OCI-LY7 (cell line): ENCODE measurements around the gene SV2C. TPM values are rescaled to one million over a fixed set of nuclear protein-coding genes. Genes with fewer than 3 reads are reported as not detected.

Experiments
- BruUV-seq: library from RNA; stranded (reverse); fragments of 400-500 nt; replicated peaks from 2 replicates; lab custom pipeline; 2021; lab: Mats Ljungman, UMichigan
- CTCF ChIA-PET: fragments of 300-600 bp; sonication (Branson Sonifier 250); formaldehyde crosslinking; loops from one replicate; lab custom pipeline; 2022; ENCODE audit warnings: antibody characterized with exemption; ENCODE audit not compliant: unreplicated experiment; lab: Charles Lee
- POLR2A ChIA-PET: fragments of 300-600 bp; sonication (Branson Sonifier 250); formaldehyde crosslinking; loops from one replicate; lab custom pipeline; 2022; ENCODE audit warnings: antibody characterized with exemption; lab: Charles Lee
- DNase-seq: peaks from one replicate; pipeline ENCODE4 v3.0.0-alpha.2; 2015; ENCODE audit warnings: low spot score
- H2AFZ ChIP-seq: fragments of 200-600 bp; sonication (generic), shearing (Covaris generic); 2 replicates; pipeline ENCODE4 v1.6.1; 2014; ENCODE audit warnings: mild to moderate bottlenecking, antibody characterized with exemption, low read length, moderate library complexity
- H3K27ac ChIP-seq: fragments of 200-600 bp; sonication (generic); 2 replicates; pipeline ENCODE4 v1.5.1; 2014; ENCODE audit warnings: mixed run types, low read depth, mild to moderate bottlenecking, moderate library complexity, low read length, inconsistent platforms; ENCODE audit not compliant: poor library complexity, severe bottlenecking
- H3K36me3 ChIP-seq: fragments of 200-600 bp; sonication (generic); 2 replicates; pipeline ENCODE4 v1.6.1; 2014; ENCODE audit warnings: mild to moderate bottlenecking, antibody characterized with exemption, low read length, moderate library complexity, mixed read lengths; ENCODE audit not compliant: insufficient read depth
- H3K4me1 ChIP-seq: fragments of 200-600 bp; sonication (generic); 2 replicates; pipeline ENCODE4 v1.5.1; 2014; ENCODE audit warnings: mild to moderate bottlenecking, low read length; ENCODE audit not compliant: insufficient read depth, poor library complexity, severe bottlenecking
- H3K4me2 ChIP-seq: fragments of 200-600 bp; sonication (generic); 2 replicates; pipeline ENCODE4 v1.6.1; 2014; ENCODE audit warnings: mild to moderate bottlenecking, low read length
- H3K4me3 ChIP-seq: fragments of 200-600 bp; sonication (generic); 2 replicates; pipeline ENCODE4 v1.5.1; 2014; ENCODE audit warnings: mild to moderate bottlenecking, low read depth, low read length; ENCODE audit not compliant: poor library complexity, severe bottlenecking
- H3K79me2 ChIP-seq: fragments of 200-600 bp; sonication (generic); 2 replicates; pipeline ENCODE4 v1.6.1; 2016; ENCODE audit warnings: low read depth, mild to moderate bottlenecking, low read length, moderate library complexity, mixed read lengths; ENCODE audit not compliant: insufficient read depth
- H3K9me2 ChIP-seq: fragments of 200-600 bp; sonication (generic); 2 replicates; pipeline ENCODE4 v1.6.1; 2016; ENCODE audit warnings: mild to moderate bottlenecking, low read length, mixed read lengths; ENCODE audit not compliant: insufficient read depth
- H3K9me3 ChIP-seq: fragments of 200-600 bp; sonication (generic); 2 replicates; pipeline ENCODE4 v1.6.1; 2014; ENCODE audit warnings: mild to moderate bottlenecking, mixed run types, low read length, mixed read lengths
- H4K20me1 ChIP-seq: fragments of 200-600 bp; sonication (generic); 2 replicates; pipeline ENCODE4 v1.6.1; 2014; ENCODE audit warnings: mild to moderate bottlenecking, antibody characterized with exemption, low read length, moderate library complexity, mixed read lengths; ENCODE audit not compliant: insufficient read depth
- EZH2phosphoT487 ChIP-seq: fragments of 200-600 bp; sonication (generic); IDR thresholded peaks from 2 replicates; pipeline ENCODE4 v1.6.1; 2018; ENCODE audit warnings: low read depth, borderline replicate concordance, mild to moderate bottlenecking, mixed run types, antibody characterized with exemption, low read length, moderate library complexity, mixed read lengths
- intact Hi-C: fragments of 100-400 bp; cut with micrococcal nuclease; formaldehyde crosslinking; loops from one replicate; pipeline ENCODE4 v1.10.0; 2022; ENCODE audit not compliant: unreplicated experiment
- total RNA-seq, 2 experiments: library from RNA; depleted of rRNA in 1 of 2; stranded (reverse); fragments of >200 nt in 1 of 2; shearing (Covaris generic) in 1 of 2; gene quantifications; 2 replicates each; pipeline ENCODE4 v1.2.3, GENCODE V29; 2014 to 2022
- TF ChIP-seq, protein P1 (sequence below): fragments of 200-600 bp; sonication (generic); conservative IDR thresholded peaks from 2 replicates; pipeline ENCODE4 v1.5.1; 2014; ENCODE audit warnings: mild to moderate bottlenecking, antibody characterized with exemption, low read length, moderate library complexity, mixed read lengths

SV2C gene
- total RNA-seq, 2 experiments from 2014 or later, result not detected

GRCh38 chr5:76069061-76069735 is 14.0 kb upstream of the SV2C start:
- Histone ChIP-seq H4K20me1 (no peaks in the 10 kb centered on the region), H3K4me2 (no peak overlapping the region), H3K36me3 (no peaks in the 10 kb centered on the region), H3K9me2 (no peaks in the 10 kb centered on the region), H3K9me3 (no peaks in the 10 kb centered on the region), H2AFZ (no peak overlapping the region), H3K79me2 (no peaks in the 10 kb centered on the region), H3K4me3 (no peak overlapping the region), H3K4me1 (no peaks in the 10 kb centered on the region), H3K27ac (no peak overlapping the region)
- POLR2A ChIA-PET, result no interaction called here
- intact Hi-C loops, result no loop called here
- no TSS peak for BruUV-seq
- DNase-seq, result no peak
- TF ChIP-seq, protein P1, sequence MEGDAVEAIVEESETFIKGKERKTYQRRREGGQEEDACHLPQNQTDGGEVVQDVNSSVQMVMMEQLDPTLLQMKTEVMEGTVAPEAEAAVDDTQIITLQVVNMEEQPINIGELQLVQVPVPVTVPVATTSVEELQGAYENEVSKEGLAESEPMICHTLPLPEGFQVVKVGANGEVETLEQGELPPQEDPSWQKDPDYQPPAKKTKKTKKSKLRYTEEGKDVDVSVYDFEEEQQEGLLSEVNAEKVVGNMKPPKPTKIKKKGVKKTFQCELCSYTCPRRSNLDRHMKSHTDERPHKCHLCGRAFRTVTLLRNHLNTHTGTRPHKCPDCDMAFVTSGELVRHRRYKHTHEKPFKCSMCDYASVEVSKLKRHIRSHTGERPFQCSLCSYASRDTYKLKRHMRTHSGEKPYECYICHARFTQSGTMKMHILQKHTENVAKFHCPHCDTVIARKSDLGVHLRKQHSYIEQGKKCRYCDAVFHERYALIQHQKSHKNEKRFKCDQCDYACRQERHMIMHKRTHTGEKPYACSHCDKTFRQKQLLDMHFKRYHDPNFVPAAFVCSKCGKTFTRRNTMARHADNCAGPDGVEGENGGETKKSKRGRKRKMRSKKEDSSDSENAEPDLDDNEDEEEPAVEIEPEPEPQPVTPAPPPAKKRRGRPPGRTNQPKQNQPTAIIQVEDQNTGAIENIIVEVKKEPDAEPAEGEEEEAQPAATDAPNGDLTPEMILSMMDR, result no peak
- no peak for TF ChIP-seq EZH2phosphoT487
- CTCF ChIA-PET, result no interaction called here

GRCh38 chr5:76074487-76075065 is 8.6 kb upstream of the SV2C start:
- no peaks in the 10 kb centered on the region for H3K9me2 ChIP-seq
- CTCF ChIA-PET, result no interaction called here
- no peaks in the 10 kb centered on the region for H3K79me2 ChIP-seq
- BruUV-seq, result no TSS peak
- no peaks in the 10 kb centered on the region for H3K4me1 ChIP-seq
- peak; percentile 30 for DNase-seq
- H3K4me3 ChIP-seq, result no peak overlapping the region
- no peaks in the 10 kb centered on the region for H3K9me3 ChIP-seq
- TF ChIP-seq, protein P1, result peak; percentile 74
- no peak for TF ChIP-seq EZH2phosphoT487
- intact Hi-C loops, result loop anchor here (10.0 kb wide), 1 partner anchor 100 kb away; no protein-coding TSS in a partner anchor
- H3K4me2 ChIP-seq, result no peak overlapping the region
- no peak overlapping the region for H3K27ac ChIP-seq
- H2AFZ ChIP-seq, result no peak overlapping the region
- POLR2A ChIA-PET, result no interaction called here
- no peaks in the 10 kb centered on the region for H4K20me1 ChIP-seq
- no peaks in the 10 kb centered on the region for H3K36me3 ChIP-seq
